HG03460 (cell line): Measurements from ENCODE around the gene MINDY4.

Source experiments
- ATAC-seq: cut with Tn5 transposase; IDR thresholded peaks from one replicate; pipeline ENCODE4 v1.9.1; 2021; ENCODE audit not compliant: unreplicated experiment

The MINDY4 gene

GRCh38 chr7:30871655-30872054 lies 100.4 kb downstream of the MINDY4 start:
- no peak for ATAC-seq

DNA sequence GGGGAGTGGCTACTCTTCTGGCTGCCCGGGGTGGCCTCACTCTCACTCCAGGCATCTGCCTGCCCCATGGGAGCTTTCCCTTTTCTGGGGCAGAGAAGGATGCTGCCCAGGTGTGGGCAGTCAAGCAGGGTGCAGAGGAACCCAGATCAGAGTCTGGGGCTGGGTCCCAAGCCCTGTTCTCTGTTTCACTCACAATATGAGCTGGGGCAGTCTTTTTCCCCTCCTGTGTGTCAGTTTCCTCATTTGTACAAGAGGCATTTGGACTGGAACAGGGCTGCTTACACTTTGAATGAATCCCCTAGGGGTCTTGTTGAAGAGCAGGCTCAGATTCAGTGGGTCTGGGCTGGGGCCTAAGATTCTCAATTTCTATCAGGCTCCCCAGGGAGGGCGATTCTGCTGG lies 102.0 kb downstream of the MINDY4 start:
- ATAC-seq = no peak

DNA sequence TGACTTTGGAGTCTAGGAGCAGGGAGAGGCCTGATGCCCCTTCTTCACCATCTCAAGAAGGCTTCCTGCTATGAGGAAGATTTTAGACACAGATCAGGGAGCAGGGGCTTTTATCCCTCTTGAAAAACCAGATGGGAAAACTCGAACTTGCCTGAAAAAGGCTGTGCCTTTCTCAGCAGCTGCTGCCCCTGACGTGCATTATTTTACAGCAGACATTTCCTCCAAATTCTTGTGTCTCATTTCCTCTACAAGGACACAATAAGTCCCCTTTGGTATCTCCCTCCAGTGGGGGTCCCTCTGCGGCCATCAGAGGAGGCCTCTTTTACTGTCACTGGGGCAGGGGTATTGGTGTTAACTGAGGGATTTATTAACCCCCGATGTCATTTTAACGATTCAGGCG lies 102.4 kb downstream of the MINDY4 start:
- ATAC-seq = no peak

DNA sequence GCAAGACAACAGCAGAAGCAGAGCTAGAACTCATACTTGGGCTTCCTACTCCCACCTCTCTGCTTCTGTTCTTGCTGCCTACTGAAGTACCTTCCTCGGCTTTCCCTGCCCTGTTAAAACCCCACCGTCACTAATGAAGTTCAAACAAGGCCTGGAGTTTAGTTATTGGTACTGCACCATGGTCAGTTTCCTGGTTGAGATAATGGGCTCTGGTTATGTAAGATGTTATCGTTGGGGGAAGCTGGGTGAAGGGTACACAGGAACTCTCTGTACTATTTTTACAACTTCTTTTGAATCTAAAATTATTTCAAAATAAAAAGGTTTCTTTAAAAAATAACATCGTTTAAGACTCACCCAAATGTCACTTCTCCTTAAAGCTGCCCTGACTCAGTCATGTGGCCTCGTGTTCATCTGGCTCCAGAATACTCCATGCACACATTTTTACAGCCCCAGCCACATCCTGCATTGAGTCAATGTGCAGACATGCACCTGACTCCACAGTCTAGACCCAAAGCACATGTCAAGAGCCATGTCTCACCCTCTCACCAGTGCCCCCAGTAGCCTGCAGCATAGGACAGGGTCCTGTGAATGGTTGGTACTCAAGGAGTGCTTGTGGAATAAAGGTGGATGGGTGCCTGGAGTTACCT lies 103.6 kb downstream of the MINDY4 start:
- ATAC-seq = no peak

DNA sequence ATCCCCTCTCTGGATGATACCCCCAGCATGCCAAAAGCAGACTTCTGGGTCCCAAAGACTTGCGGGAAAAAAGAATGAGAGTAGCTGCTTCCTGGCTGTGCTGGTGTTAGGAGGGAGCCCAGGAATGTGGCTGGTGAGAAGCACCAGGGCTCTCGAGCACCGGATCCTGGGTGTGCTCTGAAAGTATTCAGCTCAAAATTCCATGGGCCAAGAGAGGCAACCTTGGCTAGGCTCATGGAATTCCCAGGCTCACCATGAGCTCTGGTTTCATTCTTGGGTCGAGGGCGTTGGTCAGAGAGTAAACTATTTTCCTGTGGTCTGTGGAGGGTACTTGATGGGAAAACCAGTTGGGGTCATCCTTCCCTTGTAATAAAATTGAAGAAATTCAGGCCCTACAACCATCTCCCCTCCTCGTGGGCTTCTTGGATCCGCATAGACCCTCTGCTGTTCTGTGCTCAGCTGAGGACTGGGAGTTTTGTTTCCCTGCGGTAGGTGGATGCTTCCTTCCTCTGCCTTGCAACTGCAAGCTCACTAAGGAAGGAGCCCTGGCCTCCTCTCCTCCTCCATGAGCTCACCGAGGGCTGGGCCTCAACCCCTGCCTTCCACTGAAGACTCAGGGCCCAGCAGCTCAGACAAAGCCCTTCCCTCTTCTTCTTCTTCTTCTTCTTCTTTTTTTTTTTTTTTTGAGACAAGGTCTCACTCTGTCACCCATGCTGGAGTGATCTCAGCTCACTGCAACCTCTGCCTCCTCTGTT lies 106.0 kb downstream of the MINDY4 start:
- no peak for ATAC-seq

- no peak for ATAC-seq
Measured at GRCh38 chr7:30877993-30878392, 106.8 kb downstream of the MINDY4 start.

DNA sequence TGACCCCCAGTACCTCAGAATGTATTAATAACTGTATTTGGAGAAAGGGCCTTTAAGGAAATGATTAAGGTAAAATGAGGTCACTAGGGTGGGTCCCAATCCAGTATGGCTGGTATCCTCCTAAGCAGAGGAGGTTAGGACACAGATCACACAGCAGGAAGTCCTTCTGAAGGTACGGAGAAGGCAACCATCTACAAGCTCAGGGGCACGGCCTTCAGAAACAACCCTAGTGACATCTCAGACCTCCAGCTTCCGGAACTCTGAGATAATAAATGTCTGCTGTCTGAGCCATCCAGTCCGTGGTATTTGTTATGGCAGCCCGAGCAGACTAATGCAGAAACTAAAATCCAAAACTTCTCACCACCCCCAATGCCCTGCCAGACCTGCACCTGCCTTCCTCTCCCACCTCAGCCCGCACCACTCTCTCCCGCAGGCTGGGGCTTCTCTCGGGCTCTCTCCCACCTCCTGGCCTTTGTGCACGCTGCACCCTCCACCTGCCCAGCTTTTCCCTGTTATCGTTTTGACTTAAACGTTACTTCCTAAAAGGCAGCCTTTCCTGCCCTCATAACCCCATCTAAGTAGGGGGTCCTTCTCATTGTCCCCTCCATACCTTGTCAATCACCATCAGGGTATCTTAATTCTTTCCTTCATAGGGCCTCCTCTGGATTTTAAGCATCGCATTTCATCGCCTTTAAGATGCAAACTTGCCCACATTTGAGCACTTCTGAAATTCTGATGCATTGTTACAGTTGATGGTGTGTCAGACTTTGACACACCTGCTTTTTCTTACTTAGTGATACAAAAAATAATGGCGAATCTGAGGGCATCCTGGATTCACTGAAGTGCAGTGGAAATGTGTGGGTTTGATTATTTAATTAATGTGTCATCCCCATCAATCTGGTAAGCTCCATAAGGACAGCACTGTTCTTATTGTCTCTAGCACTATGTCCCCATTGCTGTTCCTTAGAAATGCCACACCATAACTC lies 108.2 kb downstream of the MINDY4 start:
- ATAC-seq = no peak

- ATAC-seq = no peak
Measured at GRCh38 chr7:30880125-30880720, 109.0 kb downstream of the MINDY4 start.

GRCh38 chr7:30880941-30881340 lies 109.7 kb downstream of the MINDY4 start:
- ATAC-seq = no peak

DNA sequence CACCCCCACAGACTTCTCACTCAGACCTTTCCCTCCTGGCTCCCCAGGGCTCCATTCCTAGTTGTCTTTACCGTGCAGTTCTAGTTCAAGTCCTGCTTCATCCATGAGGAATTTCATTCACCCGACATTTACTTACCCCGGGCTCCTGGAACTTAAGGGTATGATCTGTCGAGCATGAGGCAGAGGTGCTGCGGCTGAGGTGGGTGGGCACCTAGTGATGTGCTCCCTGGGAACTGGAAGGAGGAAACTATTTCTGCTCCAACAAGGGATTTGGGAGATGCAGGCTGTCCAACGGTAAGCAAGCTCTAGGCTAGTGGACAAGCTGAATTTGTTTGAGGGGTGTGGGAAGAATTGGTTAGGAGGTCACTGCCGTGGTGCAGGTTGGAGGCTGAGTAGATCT lies 110.2 kb downstream of the MINDY4 start:
- ATAC-seq = no peak

GRCh38 chr7:30884881-30885280 lies 113.7 kb downstream of the MINDY4 start:
- ATAC-seq = no peak

- ATAC-seq = no peak
Measured at GRCh38 chr7:30886608-30887011, 115.4 kb downstream of the MINDY4 start.

- ATAC-seq = no peak
Measured at GRCh38 chr7:30887464-30887872, 116.3 kb downstream of the MINDY4 start.

- no peak for ATAC-seq
Measured at GRCh38 chr7:30888747-30889146, 117.5 kb downstream of the MINDY4 start.

- ATAC-seq = no peak
Measured at GRCh38 chr7:30890226-30890625, 119.0 kb downstream of the MINDY4 start.

GRCh38 chr7:30893357-30893756 lies 122.1 kb downstream of the MINDY4 start:
- no peak for ATAC-seq

DNA sequence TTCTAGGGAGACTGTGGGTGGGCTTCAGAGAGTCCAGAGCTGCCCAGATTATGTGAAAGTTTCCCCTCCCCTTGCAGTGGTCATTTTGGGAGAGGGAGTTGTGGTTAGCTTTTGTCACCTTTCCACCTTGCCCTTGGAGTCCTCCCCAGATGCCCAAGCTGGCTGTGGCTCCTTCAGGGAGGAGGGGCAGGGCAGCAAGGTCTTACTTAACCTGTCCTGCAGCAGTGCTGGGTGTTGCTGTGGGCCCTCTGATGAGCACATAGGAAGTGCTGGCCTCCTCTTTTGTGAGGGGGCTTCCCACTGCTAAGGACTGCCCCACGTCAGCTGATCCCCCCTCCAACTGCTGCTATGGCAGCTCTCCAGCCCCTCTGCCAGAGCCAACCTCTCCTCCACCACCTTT lies 122.8 kb downstream of the MINDY4 start:
- no peak for ATAC-seq

- no peak for ATAC-seq
Measured at GRCh38 chr7:30894866-30895605, 123.8 kb downstream of the MINDY4 start.

DNA sequence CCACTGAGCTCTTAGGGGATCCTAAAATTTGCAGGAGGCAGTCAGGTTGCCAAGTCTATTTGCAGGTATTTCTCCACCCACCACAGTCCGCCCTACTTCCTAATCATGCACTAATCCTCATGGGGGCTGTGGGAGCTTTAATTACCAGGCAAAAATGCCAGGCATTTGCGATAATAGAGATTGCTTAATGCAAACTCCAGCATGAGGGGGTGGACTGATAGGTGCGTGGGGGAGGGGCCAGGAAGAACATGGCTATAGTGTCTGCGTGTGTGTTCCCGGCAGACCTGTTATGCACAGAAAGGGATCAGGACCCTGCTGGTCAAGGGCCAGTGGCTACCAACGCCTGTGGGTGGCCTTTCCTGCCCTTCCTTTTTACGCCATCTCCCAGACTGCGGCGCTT lies 124.8 kb downstream of the MINDY4 start:
- ATAC-seq = no peak
